HEK293 (cell line): ENCODE measurements around the gene CUL9.

ENCODE experiments used
- FEZF1 ChIP-seq: fragments of 450-650 bp; formaldehyde crosslinking; IDR thresholded peaks from 2 replicates; pipeline ENCODE4 v1.5.1; 2016; ENCODE audit warnings: missing biosample characterization, missing genetic modification characterization
- HOXC10 ChIP-seq: sonication (generic); formaldehyde crosslinking; IDR thresholded peaks from 2 replicates; pipeline ENCODE4 v1.8.1; 2023; ENCODE audit warnings: mild to moderate bottlenecking, missing genetic modification reagents
- KLF1 ChIP-seq: fragments of 450-650 bp; formaldehyde crosslinking; IDR thresholded peaks from 2 replicates; pipeline ENCODE4 v1.5.1; 2016; ENCODE audit warnings: missing biosample characterization, missing genetic modification characterization
- TSHZ1 ChIP-seq: fragments of 450-650 bp; formaldehyde crosslinking; IDR thresholded peaks from 2 replicates; pipeline ENCODE4 v1.5.1; 2016; ENCODE audit warnings: missing biosample characterization, missing genetic modification characterization, borderline replicate concordance
- YY1 ChIP-seq: fragments of 450-650 bp; formaldehyde crosslinking; IDR thresholded peaks from 2 replicates; pipeline ENCODE4 v1.5.1; 2018; ENCODE audit warnings: missing biosample characterization, missing genetic modification characterization
- ZFP37 ChIP-seq: fragments of 450-650 bp; formaldehyde crosslinking; IDR thresholded peaks from 2 replicates; pipeline ENCODE4 v1.5.1; 2016; ENCODE audit warnings: missing biosample characterization, missing genetic modification characterization
- ZNF423 ChIP-seq: fragments of 450-650 bp; formaldehyde crosslinking; IDR thresholded peaks from 2 replicates; pipeline ENCODE4 v1.5.1; 2016; ENCODE audit warnings: missing biosample characterization, missing genetic modification characterization
- ZNF488 ChIP-seq: fragments of 450-650 bp; formaldehyde crosslinking; IDR thresholded peaks from 2 replicates; pipeline ENCODE4 v1.5.1; 2016; ENCODE audit warnings: missing biosample characterization, missing genetic modification characterization
- ZNF501 ChIP-seq: fragments of 450-650 bp; formaldehyde crosslinking; IDR thresholded peaks from 2 replicates; pipeline ENCODE4 v1.5.1; 2016; ENCODE audit warnings: missing biosample characterization, missing genetic modification characterization
- ZNF514 ChIP-seq: fragments of 450-650 bp; formaldehyde crosslinking; IDR thresholded peaks from 2 replicates; pipeline ENCODE4 v1.5.1; 2016; ENCODE audit warnings: missing biosample characterization, missing genetic modification characterization
- ZNF555 ChIP-seq: fragments of 450-650 bp; formaldehyde crosslinking; conservative IDR thresholded peaks from 2 replicates; pipeline ENCODE4 v1.5.1; 2017; ENCODE audit warnings: missing biosample characterization, mild to moderate bottlenecking, missing genetic modification characterization, inconsistent platforms
- ZNF580 ChIP-seq: fragments of 450-650 bp; formaldehyde crosslinking; IDR thresholded peaks from 2 replicates; pipeline ENCODE4 v1.5.1; 2016; ENCODE audit warnings: missing biosample characterization, missing genetic modification characterization
- ZNF626 ChIP-seq: fragments of 450-650 bp; sonication (Bioruptor Pico); formaldehyde crosslinking; IDR thresholded peaks from 2 replicates; pipeline ENCODE4 v1.5.1; 2018; ENCODE audit warnings: missing biosample characterization, missing genetic modification characterization, inconsistent platforms
- ZNF664 ChIP-seq: fragments of 450-650 bp; formaldehyde crosslinking; IDR thresholded peaks from 2 replicates; pipeline ENCODE4 v1.5.1; 2016; ENCODE audit warnings: missing biosample characterization, missing genetic modification characterization
- ZNF692 ChIP-seq: fragments of 450-650 bp; formaldehyde crosslinking; IDR thresholded peaks from 2 replicates; pipeline ENCODE4 v1.5.1; 2016; ENCODE audit warnings: missing biosample characterization, missing genetic modification characterization
- ZNF777 ChIP-seq: fragments of 450-650 bp; formaldehyde crosslinking; IDR thresholded peaks from 2 replicates; pipeline ENCODE4 v1.5.1; 2017; ENCODE audit warnings: missing biosample characterization, missing genetic modification characterization, borderline replicate concordance
- ZNF791 ChIP-seq: fragments of 450-650 bp; formaldehyde crosslinking; IDR thresholded peaks from 2 replicates; pipeline ENCODE4 v1.5.1; 2016; ENCODE audit warnings: missing biosample characterization, missing genetic modification characterization
- TF ChIP-seq, protein P1 (sequence below): fragments of 450-650 bp; formaldehyde crosslinking; IDR thresholded peaks from 2 replicates; pipeline ENCODE4 v1.5.1; 2016; ENCODE audit warnings: missing biosample characterization, missing genetic modification characterization, borderline replicate concordance
- TF ChIP-seq, protein P2 (sequence below): IDR thresholded peaks from 2 replicates; pipeline ENCODE4 v1.6.1; 2011; ENCODE audit warnings: mild to moderate bottlenecking, low read depth, low read length, borderline replicate concordance
- TF ChIP-seq, protein P3 (sequence below): sonication (generic); formaldehyde crosslinking; IDR thresholded peaks from 2 replicates; pipeline ENCODE4 v1.8.1; 2022; ENCODE audit warnings: mild to moderate bottlenecking, moderate library complexity, missing genetic modification reagents
- TF ChIP-seq, protein P4 (sequence below): fragments of 450-650 bp; formaldehyde crosslinking; IDR thresholded peaks from 2 replicates; pipeline ENCODE4 v1.5.1; 2016; ENCODE audit warnings: missing biosample characterization, missing genetic modification characterization

The CUL9 gene

GRCh38 chr6:43174263-43175112, 7.5 kb upstream of the CUL9 start (continued):
- TF ChIP-seq TSHZ1 (tag by site-specific recombination) (0 out of 2 replicates have a peak, but pooled peaks have one; percentile 46), HOXC10 (no peak), KLF1 (tag by site-specific recombination) (no peak; the same call in 1 of the 2 replicates), ZFP37 (tag by site-specific recombination) (no peak), ZNF664 (tag by site-specific recombination) (no peak), ZNF488 (no peak), ZNF423 (tag by site-specific recombination) (no peak), ZNF514 (tag by site-specific recombination) (no peak), ZNF626 (no peak), ZNF692 (tag by site-specific recombination) (0 out of 2 replicates have a peak, but pooled peaks have one; percentile 11), ZNF580 (no peak), ZNF501 (tag by site-specific recombination) (no peak), FEZF1 (peak; percentile 42; the same call in 1 of the 2 replicates), ZNF791 (no peak), ZNF555 (tag by site-specific recombination) (no peak), ZNF777 (no peak), YY1 (no peak)
- TF ChIP-seq, protein P1, sequence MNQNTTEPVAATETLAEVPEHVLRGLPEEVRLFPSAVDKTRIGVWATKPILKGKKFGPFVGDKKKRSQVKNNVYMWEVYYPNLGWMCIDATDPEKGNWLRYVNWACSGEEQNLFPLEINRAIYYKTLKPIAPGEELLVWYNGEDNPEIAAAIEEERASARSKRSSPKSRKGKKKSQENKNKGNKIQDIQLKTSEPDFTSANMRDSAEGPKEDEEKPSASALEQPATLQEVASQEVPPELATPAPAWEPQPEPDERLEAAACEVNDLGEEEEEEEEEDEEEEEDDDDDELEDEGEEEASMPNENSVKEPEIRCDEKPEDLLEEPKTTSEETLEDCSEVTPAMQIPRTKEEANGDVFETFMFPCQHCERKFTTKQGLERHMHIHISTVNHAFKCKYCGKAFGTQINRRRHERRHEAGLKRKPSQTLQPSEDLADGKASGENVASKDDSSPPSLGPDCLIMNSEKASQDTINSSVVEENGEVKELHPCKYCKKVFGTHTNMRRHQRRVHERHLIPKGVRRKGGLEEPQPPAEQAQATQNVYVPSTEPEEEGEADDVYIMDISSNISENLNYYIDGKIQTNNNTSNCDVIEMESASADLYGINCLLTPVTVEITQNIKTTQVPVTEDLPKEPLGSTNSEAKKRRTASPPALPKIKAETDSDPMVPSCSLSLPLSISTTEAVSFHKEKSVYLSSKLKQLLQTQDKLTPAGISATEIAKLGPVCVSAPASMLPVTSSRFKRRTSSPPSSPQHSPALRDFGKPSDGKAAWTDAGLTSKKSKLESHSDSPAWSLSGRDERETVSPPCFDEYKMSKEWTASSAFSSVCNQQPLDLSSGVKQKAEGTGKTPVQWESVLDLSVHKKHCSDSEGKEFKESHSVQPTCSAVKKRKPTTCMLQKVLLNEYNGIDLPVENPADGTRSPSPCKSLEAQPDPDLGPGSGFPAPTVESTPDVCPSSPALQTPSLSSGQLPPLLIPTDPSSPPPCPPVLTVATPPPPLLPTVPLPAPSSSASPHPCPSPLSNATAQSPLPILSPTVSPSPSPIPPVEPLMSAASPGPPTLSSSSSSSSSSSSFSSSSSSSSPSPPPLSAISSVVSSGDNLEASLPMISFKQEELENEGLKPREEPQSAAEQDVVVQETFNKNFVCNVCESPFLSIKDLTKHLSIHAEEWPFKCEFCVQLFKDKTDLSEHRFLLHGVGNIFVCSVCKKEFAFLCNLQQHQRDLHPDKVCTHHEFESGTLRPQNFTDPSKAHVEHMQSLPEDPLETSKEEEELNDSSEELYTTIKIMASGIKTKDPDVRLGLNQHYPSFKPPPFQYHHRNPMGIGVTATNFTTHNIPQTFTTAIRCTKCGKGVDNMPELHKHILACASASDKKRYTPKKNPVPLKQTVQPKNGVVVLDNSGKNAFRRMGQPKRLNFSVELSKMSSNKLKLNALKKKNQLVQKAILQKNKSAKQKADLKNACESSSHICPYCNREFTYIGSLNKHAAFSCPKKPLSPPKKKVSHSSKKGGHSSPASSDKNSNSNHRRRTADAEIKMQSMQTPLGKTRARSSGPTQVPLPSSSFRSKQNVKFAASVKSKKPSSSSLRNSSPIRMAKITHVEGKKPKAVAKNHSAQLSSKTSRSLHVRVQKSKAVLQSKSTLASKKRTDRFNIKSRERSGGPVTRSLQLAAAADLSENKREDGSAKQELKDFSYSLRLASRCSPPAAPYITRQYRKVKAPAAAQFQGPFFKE (tag by site-specific recombination): no peak
- TF ChIP-seq, protein P2, sequence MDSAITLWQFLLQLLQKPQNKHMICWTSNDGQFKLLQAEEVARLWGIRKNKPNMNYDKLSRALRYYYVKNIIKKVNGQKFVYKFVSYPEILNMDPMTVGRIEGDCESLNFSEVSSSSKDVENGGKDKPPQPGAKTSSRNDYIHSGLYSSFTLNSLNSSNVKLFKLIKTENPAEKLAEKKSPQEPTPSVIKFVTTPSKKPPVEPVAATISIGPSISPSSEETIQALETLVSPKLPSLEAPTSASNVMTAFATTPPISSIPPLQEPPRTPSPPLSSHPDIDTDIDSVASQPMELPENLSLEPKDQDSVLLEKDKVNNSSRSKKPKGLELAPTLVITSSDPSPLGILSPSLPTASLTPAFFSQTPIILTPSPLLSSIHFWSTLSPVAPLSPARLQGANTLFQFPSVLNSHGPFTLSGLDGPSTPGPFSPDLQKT: peak; percentile 66; the same call in 1 of the 2 replicates
- TF ChIP-seq, protein P3, sequence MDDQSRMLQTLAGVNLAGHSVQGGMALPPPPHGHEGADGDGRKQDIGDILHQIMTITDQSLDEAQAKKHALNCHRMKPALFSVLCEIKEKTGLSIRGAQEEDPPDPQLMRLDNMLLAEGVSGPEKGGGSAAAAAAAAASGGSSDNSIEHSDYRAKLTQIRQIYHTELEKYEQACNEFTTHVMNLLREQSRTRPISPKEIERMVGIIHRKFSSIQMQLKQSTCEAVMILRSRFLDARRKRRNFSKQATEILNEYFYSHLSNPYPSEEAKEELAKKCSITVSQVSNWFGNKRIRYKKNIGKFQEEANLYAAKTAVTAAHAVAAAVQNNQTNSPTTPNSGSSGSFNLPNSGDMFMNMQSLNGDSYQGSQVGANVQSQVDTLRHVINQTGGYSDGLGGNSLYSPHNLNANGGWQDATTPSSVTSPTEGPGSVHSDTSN: no peak
- TF ChIP-seq, protein P4, sequence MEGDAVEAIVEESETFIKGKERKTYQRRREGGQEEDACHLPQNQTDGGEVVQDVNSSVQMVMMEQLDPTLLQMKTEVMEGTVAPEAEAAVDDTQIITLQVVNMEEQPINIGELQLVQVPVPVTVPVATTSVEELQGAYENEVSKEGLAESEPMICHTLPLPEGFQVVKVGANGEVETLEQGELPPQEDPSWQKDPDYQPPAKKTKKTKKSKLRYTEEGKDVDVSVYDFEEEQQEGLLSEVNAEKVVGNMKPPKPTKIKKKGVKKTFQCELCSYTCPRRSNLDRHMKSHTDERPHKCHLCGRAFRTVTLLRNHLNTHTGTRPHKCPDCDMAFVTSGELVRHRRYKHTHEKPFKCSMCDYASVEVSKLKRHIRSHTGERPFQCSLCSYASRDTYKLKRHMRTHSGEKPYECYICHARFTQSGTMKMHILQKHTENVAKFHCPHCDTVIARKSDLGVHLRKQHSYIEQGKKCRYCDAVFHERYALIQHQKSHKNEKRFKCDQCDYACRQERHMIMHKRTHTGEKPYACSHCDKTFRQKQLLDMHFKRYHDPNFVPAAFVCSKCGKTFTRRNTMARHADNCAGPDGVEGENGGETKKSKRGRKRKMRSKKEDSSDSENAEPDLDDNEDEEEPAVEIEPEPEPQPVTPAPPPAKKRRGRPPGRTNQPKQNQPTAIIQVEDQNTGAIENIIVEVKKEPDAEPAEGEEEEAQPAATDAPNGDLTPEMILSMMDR: peak; percentile 65
